Spleen (tissue), 7 donors: ENCODE results near the gene ATP10A.

ENCODE experiments used
- CTCF ChIP-seq, 11 experiments: fragments of 200-600 bp in 7 of 11; fragments of 450-650 bp in 4 of 11; sonication (generic) in 4 of 11; IDR thresholded peaks in 8 of 11; conservative IDR thresholded peaks in 3 of 11; 1 replicate in 7 of 11; 2 replicates in 4 of 11; pipeline versions ENCODE4 v1.4.0 to v1.8.0; 2016 to 2021; ENCODE audit warnings: antibody characterized with exemption in 11 of 11, inconsistent platforms in 4 of 11, mild to moderate bottlenecking in 1 of 11
- POLR2A ChIP-seq, 3 donors: fragments of 450-650 bp; IDR thresholded peaks; one replicate each; pipeline ENCODE4 v1.5.1; 2017; ENCODE audit warnings: antibody characterized with exemption in 3 of 3, mild to moderate bottlenecking in 1 of 3
- POLR2AphosphoS5 ChIP-seq, 3 donors: sonication (generic); formaldehyde crosslinking; IDR thresholded peaks; one replicate each; pipeline ENCODE4 v1.5.1; 2017; ENCODE audit warnings: antibody characterized with exemption in 3 of 3
- donor health status: DM: no; HTN: no; CAD: no; lungs with moderate emphysema.
- donor health status: DM: no; HTN: no; CAD: no.
- donor health status: DM: no; HTN: no; CAD: no.

GRCh38 chr15:25652704-25653103 lies 210.4 kb downstream of the ATP10A start:
- TF ChIP-seq CTCF (IDR thresholded peaks at IDR 0.05 in 8 of 11, conservative IDR thresholded peaks at IDR 0.05 in 3 of 11) (no peak), POLR2AphosphoS5 (IDR thresholded peaks at IDR 0.05) (no peak), POLR2A (IDR thresholded peaks at IDR 0.05) (no peak)
